Activated CD4-positive, CD25-positive, alpha-beta regulatory T cell treated with anti-CD3 and anti-CD28 coated beads, Interleukin-2, amount 50 U/mL, for 24 hours (primary cell): Measurements from ENCODE around the gene DLG2.
"Not testable (repeated sequence)": the region's sequence is repeated elsewhere in the genome, so short reads cannot be mapped to it uniquely, and the experiment has no call there.

Experiments used
- ATAC-seq, 2 donors: fragments of 150-1000 bp; cut with Tn5 transposase; one replicate each; pipeline ENCODE4 v1.10.0; 2021; ENCODE audit warnings: mild to moderate bottlenecking in 1 of 2, moderate library complexity in 1 of 2

The DLG2 gene

GRCh38 chr11:84886344-84886743 is 740.8 kb downstream of the DLG2 start:
- ATAC-seq = no peak

- ATAC-seq = no peak
These were observed 742.3 kb downstream of the DLG2 start for GRCh38 chr11:84884836-84885235.

GRCh38 chr11:84882056-84882455 is 745.1 kb downstream of the DLG2 start:
- ATAC-seq = no peak

- no peak for ATAC-seq
These were observed 756.0 kb downstream of the DLG2 start for GRCh38 chr11:84871116-84871515.

GRCh38 chr11:84870486-84870885 is 756.7 kb downstream of the DLG2 start:
- ATAC-seq = no peak

GRCh38 chr11:84866922-84867321 is 760.2 kb downstream of the DLG2 start:
- no peak for ATAC-seq

- ATAC-seq = no peak
These were observed 761.2 kb downstream of the DLG2 start for GRCh38 chr11:84865791-84866535.

- ATAC-seq = no peak
These were observed 761.9 kb downstream of the DLG2 start for GRCh38 chr11:84865257-84865656.

GRCh38 chr11:84857746-84858145 is 769.4 kb downstream of the DLG2 start:
- no peak for ATAC-seq

- ATAC-seq = no peak
These were observed 771.5 kb downstream of the DLG2 start for GRCh38 chr11:84855508-84856245.

- ATAC-seq = no peak
These were observed 772.7 kb downstream of the DLG2 start for GRCh38 chr11:84854498-84854880.

- ATAC-seq = no peak
These were observed 773.2 kb downstream of the DLG2 start for GRCh38 chr11:84853841-84854497.

- ATAC-seq = no peak
These were observed 779.3 kb downstream of the DLG2 start for GRCh38 chr11:84847842-84848241.

- not testable (repeated sequence) for ATAC-seq
These were observed 786.9 kb downstream of the DLG2 start for GRCh38 chr11:84840201-84840600.

- ATAC-seq = no peak
These were observed 789.6 kb downstream of the DLG2 start for GRCh38 chr11:84837402-84838069.

GRCh38 chr11:84836371-84836770 is 790.8 kb downstream of the DLG2 start:
- ATAC-seq = no peak

GRCh38 chr11:84833488-84834088 is 793.6 kb downstream of the DLG2 start:
- ATAC-seq = no peak

GRCh38 chr11:84830372-84830771 is 796.8 kb downstream of the DLG2 start:
- ATAC-seq = no peak

GRCh38 chr11:84829162-84829561 is 798.0 kb downstream of the DLG2 start:
- ATAC-seq = no peak

GRCh38 chr11:84828616-84829015 is 798.5 kb downstream of the DLG2 start:
- ATAC-seq = no peak

GRCh38 chr11:84825106-84825660 is 802.0 kb downstream of the DLG2 start:
- no peak for ATAC-seq

- ATAC-seq = no peak
These were observed 802.5 kb downstream of the DLG2 start for GRCh38 chr11:84824624-84825023.
